Trophoblast cell (in vitro differentiated cells and primary cell): ENCODE measurements around the gene ZNF48.

Source experiments
- DNase-seq, 2 donors: peaks; one replicate each; pipeline ENCODE4 v3.0.0-alpha.2; 2016
- H2AFZ ChIP-seq: 2 replicates; pipeline ENCODE4 v1.6.1; 2013; ENCODE audit warnings: low read length, moderate library complexity, mild to moderate bottlenecking; ENCODE audit not compliant: insufficient read depth, poor library complexity
- H2AK5ac ChIP-seq: 2 replicates; pipeline ENCODE4 v1.6.1; 2013; ENCODE audit warnings: mild to moderate bottlenecking, low read length
- H2BK120ac ChIP-seq: 2 replicates; pipeline ENCODE4 v1.6.1; 2013; ENCODE audit warnings: low read length, mild to moderate bottlenecking, moderate library complexity; ENCODE audit not compliant: insufficient read depth, poor library complexity
- H2BK12ac ChIP-seq: 2 replicates; pipeline ENCODE4 v1.6.1; 2013; ENCODE audit warnings: mild to moderate bottlenecking, low read length, moderate library complexity
- H2BK5ac ChIP-seq: 2 replicates; pipeline ENCODE4 v1.6.1; 2013; ENCODE audit warnings: low read length, low read depth, moderate library complexity, mild to moderate bottlenecking; ENCODE audit not compliant: poor library complexity
- H3K14ac ChIP-seq: 2 replicates; pipeline ENCODE4 v1.6.1; 2013; ENCODE audit warnings: mild to moderate bottlenecking, low read length
- H3K18ac ChIP-seq: 2 replicates; pipeline ENCODE4 v1.6.1; 2013; ENCODE audit warnings: mild to moderate bottlenecking, low read length
- H3K23ac ChIP-seq: 2 replicates; pipeline ENCODE4 v1.6.1; 2013; ENCODE audit warnings: low read length
- H3K27ac ChIP-seq: 2 replicates; pipeline ENCODE4 v1.5.1; 2013; ENCODE audit warnings: low read depth, mild to moderate bottlenecking, inconsistent platforms, low read length, moderate library complexity
- H3K27me3 ChIP-seq: 2 replicates; pipeline ENCODE4 v1.6.1; 2013; ENCODE audit warnings: inconsistent platforms, mild to moderate bottlenecking, low read length, moderate library complexity; ENCODE audit not compliant: insufficient read depth
- H3K36me3 ChIP-seq, 2 experiments: 1 replicate in 1 of 2; 2 replicates in 1 of 2; pipeline ENCODE4 v1.6.1; 2013; ENCODE audit warnings: low read length in 2 of 2, mild to moderate bottlenecking in 2 of 2, moderate library complexity in 1 of 2; ENCODE audit not compliant: insufficient read depth in 2 of 2, control insufficient read depth in 1 of 2
- H3K4ac ChIP-seq: 2 replicates; pipeline ENCODE4 v1.6.1; 2013; ENCODE audit warnings: low read depth, mild to moderate bottlenecking, low read length, moderate library complexity
- H3K4me1 ChIP-seq, 2 experiments: 1 replicate in 1 of 2; 2 replicates in 1 of 2; pipeline ENCODE4 v1.6.1; 2013; ENCODE audit warnings: low read length in 2 of 2, mild to moderate bottlenecking in 2 of 2, moderate library complexity in 1 of 2; ENCODE audit not compliant: insufficient read depth in 2 of 2, control insufficient read depth in 1 of 2
- H3K4me2 ChIP-seq: 2 replicates; pipeline ENCODE4 v1.6.1; 2013; ENCODE audit warnings: inconsistent platforms, mild to moderate bottlenecking, low read length, moderate library complexity
- H3K4me3 ChIP-seq: 2 replicates; pipeline ENCODE4 v1.5.1; 2013; ENCODE audit warnings: mild to moderate bottlenecking, low read depth, low read length, inconsistent platforms
- H3K79me1 ChIP-seq: one replicate; pipeline ENCODE4 v1.6.1; 2013; ENCODE audit warnings: low read length
- H3K79me2 ChIP-seq: 2 replicates; pipeline ENCODE4 v1.6.1; 2013; ENCODE audit warnings: low read length, mild to moderate bottlenecking; ENCODE audit not compliant: control insufficient read depth, insufficient read depth, poor library complexity
- H3K9ac ChIP-seq: 2 replicates; pipeline ENCODE4 v1.6.1; 2013; ENCODE audit warnings: mild to moderate bottlenecking, low read length
- H3K9me3 ChIP-seq: 2 replicates; pipeline ENCODE4 v1.6.1; 2013; ENCODE audit warnings: low read depth, mild to moderate bottlenecking, control low read depth, inconsistent platforms, low read length; ENCODE audit not compliant: insufficient read depth
- H4K12ac ChIP-seq: 2 replicates; pipeline ENCODE4 v1.6.1; 2013; ENCODE audit warnings: low read depth, mild to moderate bottlenecking, low read length, moderate library complexity
- H4K8ac ChIP-seq: 2 replicates; pipeline ENCODE4 v1.6.1; 2013; ENCODE audit warnings: low read depth, mild to moderate bottlenecking, low read length, moderate library complexity
- H4K91ac ChIP-seq: one replicate; pipeline ENCODE4 v1.6.1; 2013; ENCODE audit warnings: low read depth, mild to moderate bottlenecking, low read length, moderate library complexity
- WGBS: extraction: QIAGEN DNeasy Blood & Tissue Kit; methylation state at CpG from one replicate; pipeline ENCODE4 v1.1.7; 2013; ENCODE audit warnings: missing lambda C conversion rate; ENCODE audit not compliant: insufficient read length, insufficient coverage; ENCODE audit errors: extremely low coverage; 5-methylcytosine and 5-hydroxymethylcytosine counted together

The ZNF48 gene

GRCh38 chr16:30443631-30444030 lies 48.4 kb downstream of the ZNF48 start:
- H3K4me1 ChIP-seq, result peaks cover 8 to 10% of the 10 kb centered on the region in 2 experiments
- H3K9me3 ChIP-seq, result peaks cover 5% of the 10 kb centered on the region
- no peak overlapping the region for H2BK5ac ChIP-seq
- H4K12ac ChIP-seq, result no peak overlapping the region
- peaks cover 8% of the 10 kb centered on the region for H3K79me2 ChIP-seq
- no peak overlapping the region for H3K18ac ChIP-seq
- no peak overlapping the region for H3K4me3 ChIP-seq
- H4K91ac ChIP-seq, result no peak overlapping the region
- H3K23ac ChIP-seq, result no peak overlapping the region
- no peak overlapping the region for H2AFZ ChIP-seq
- H2BK12ac ChIP-seq, result no peak overlapping the region
- no peak overlapping the region for H3K14ac ChIP-seq
- peaks cover 9% of the 10 kb centered on the region for H3K79me1 ChIP-seq
- no peak overlapping the region for H3K4me2 ChIP-seq
- H2AK5ac ChIP-seq, result no peak overlapping the region
- no peak overlapping the region for H3K27ac ChIP-seq
- WGBS, result no CpG with 5 or more reads among the region's 2 CpGs
- no peaks in the 10 kb centered on the region for H3K27me3 ChIP-seq
- no peaks in the 10 kb centered on the region for H3K36me3 ChIP-seq
- H3K4ac ChIP-seq, result no peak overlapping the region
- H2BK120ac ChIP-seq, result no peak overlapping the region
- no peak for DNase-seq
- H3K9ac ChIP-seq, result no peak overlapping the region
- H4K8ac ChIP-seq, result no peak overlapping the region

- H3K23ac ChIP-seq, result no peak overlapping the region
- H3K9ac ChIP-seq, result peak overlapping the region; percentile 3
- peaks cover 8 to 10% of the 10 kb centered on the region in 2 experiments for H3K4me1 ChIP-seq
- no peak overlapping the region for H4K12ac ChIP-seq
- peak overlapping the region; percentile 4 for H3K4ac ChIP-seq
- no peak overlapping the region for H2BK5ac ChIP-seq
- no peak overlapping the region for H4K91ac ChIP-seq
- no peak overlapping the region for H2BK120ac ChIP-seq
- H2AFZ ChIP-seq, result no peak overlapping the region
- peaks cover 9% of the 10 kb centered on the region for H3K79me1 ChIP-seq
- no peak for DNase-seq
- no peaks in the 10 kb centered on the region for H3K36me3 ChIP-seq
- H2BK12ac ChIP-seq, result no peak overlapping the region
- peak overlapping the region; percentile 43 for H3K18ac ChIP-seq
- H3K14ac ChIP-seq, result peak overlapping the region; percentile 83
- peak overlapping the region; percentile 81 for H3K4me3 ChIP-seq
- H3K79me2 ChIP-seq, result peaks cover 8% of the 10 kb centered on the region
- peaks cover 5% of the 10 kb centered on the region for H3K9me3 ChIP-seq
- peak overlapping the region; percentile 95 for H4K8ac ChIP-seq
- no peak overlapping the region for H2AK5ac ChIP-seq
- H3K27ac ChIP-seq, result no peak overlapping the region
- no CpG with 5 or more reads among the region's 29 CpGs for WGBS
- H3K27me3 ChIP-seq, result no peaks in the 10 kb centered on the region
- peak overlapping the region; percentile 78 for H3K4me2 ChIP-seq
These were observed 49.3 kb downstream of the ZNF48 start for GRCh38 chr16:30444231-30445148.

- peak overlapping the region; percentile 78 for H3K4me2 ChIP-seq
- H3K14ac ChIP-seq, result peak overlapping the region; percentile 83
- H2AK5ac ChIP-seq, result no peak overlapping the region
- H4K91ac ChIP-seq, result peak overlapping the region; percentile 85
- peak overlapping the region; percentile 95 for H4K8ac ChIP-seq
- no peak for DNase-seq
- peak overlapping the region; percentile 3 for H3K9ac ChIP-seq
- no peak overlapping the region for H2BK120ac ChIP-seq
- H2BK12ac ChIP-seq, result no peak overlapping the region
- H3K18ac ChIP-seq, result peak overlapping the region; percentile 43
- H3K4me3 ChIP-seq, result peak overlapping the region; percentile 81
- H3K4ac ChIP-seq, result peak overlapping the region; percentile 4
- H3K23ac ChIP-seq, result no peak overlapping the region
- peaks cover 8 to 10% of the 10 kb centered on the region in 2 experiments for H3K4me1 ChIP-seq
- no peaks in the 10 kb centered on the region for H3K27me3 ChIP-seq
- no CpG with 5 or more reads among the region's 11 CpGs for WGBS
- no peak overlapping the region for H2BK5ac ChIP-seq
- H3K79me1 ChIP-seq, result peaks cover 9% of the 10 kb centered on the region
- peaks cover 8% of the 10 kb centered on the region for H3K79me2 ChIP-seq
- no peak overlapping the region for H3K27ac ChIP-seq
- no peaks in the 10 kb centered on the region for H3K36me3 ChIP-seq
- H4K12ac ChIP-seq, result peak overlapping the region; percentile 3
- peak overlapping the region; percentile 89 for H2AFZ ChIP-seq
- H3K9me3 ChIP-seq, result peaks cover 5% of the 10 kb centered on the region
These were observed 49.9 kb downstream of the ZNF48 start for GRCh38 chr16:30445149-30445407.

GRCh38 chr16:30445408-30446202 lies 50.4 kb downstream of the ZNF48 start, which contains the start of gene SEPHS2:
Gene SEPHS2, minus strand, starts transcription at chr16:30445874. Its CDS starts 147 bp downstream, at chr16:30445727.
- peak within 1 kb of the TSS; percentile 81 for H3K4me3 ChIP-seq
- H2AFZ ChIP-seq, result peak within 1 kb of the TSS; percentile 89
- WGBS, result no CpG with 5 or more reads among the region's 59 CpGs
- peak within 1 kb of the TSS; percentile 85 for H4K91ac ChIP-seq
- H3K23ac ChIP-seq, result no peak within 1 kb of the TSS
- H3K79me1 ChIP-seq, result peaks cover 9% of the 10 kb centered on the region
- peaks cover 5% of the 10 kb centered on the region for H3K9me3 ChIP-seq
- peak; percentile 99 to 100 for DNase-seq
- peak within 1 kb of the TSS; percentile 3 for H4K12ac ChIP-seq
- no peak within 1 kb of the TSS for H2AK5ac ChIP-seq
- H3K4me1 ChIP-seq, result peaks cover 8 to 10% of the 10 kb centered on the region in 2 experiments
- peak within 1 kb of the TSS; percentile 81 for H2BK5ac ChIP-seq
- peak within 1 kb of the TSS; percentile 95 for H4K8ac ChIP-seq
- H3K36me3 ChIP-seq, result no peaks in the 10 kb centered on the region
- peak within 1 kb of the TSS; percentile 78 for H3K4me2 ChIP-seq
- peak within 1 kb of the TSS; percentile 43 for H3K4ac ChIP-seq
- H3K27me3 ChIP-seq, result no peaks in the 10 kb centered on the region
- peaks cover 8% of the 10 kb centered on the region for H3K79me2 ChIP-seq
- peak within 1 kb of the TSS; percentile 83 for H3K14ac ChIP-seq
- H2BK12ac ChIP-seq, result no peak within 1 kb of the TSS
- peak within 1 kb of the TSS; percentile 74 for H3K27ac ChIP-seq
- H3K9ac ChIP-seq, result peak within 1 kb of the TSS; percentile 89
- H2BK120ac ChIP-seq, result peak within 1 kb of the TSS; percentile 78
- H3K18ac ChIP-seq, result peak within 1 kb of the TSS; percentile 43
